ENCODE measurements around the gene RPL34.

The RPL34 gene

GRCh38 chr4:108622828-108623227, 2.5 kb downstream of the RPL34 start:
- no peaks in the 10 kb centered on the region for H3K27me3 ChIP-seq (ENCODE audit: control insufficient read depth, insufficient read depth, low read length, poor library complexity, severe bottlenecking)
- H3K4me1 ChIP-seq (ENCODE audit: control insufficient read depth, insufficient read depth, low read length), result no peaks in the 10 kb centered on the region
- H3K36me3 ChIP-seq (ENCODE audit: control insufficient read depth, insufficient read depth, low read length), result peaks cover 44% of the 10 kb centered on the region
- WGBS, 2 experiments, result 92 to 94% methylated on average over 5 of the region's 5 CpGs
- no peaks in the 10 kb centered on the region for H3K9me3 ChIP-seq (ENCODE audit: control insufficient read depth, low read length)
- no peak overlapping the region for H3K4me3 ChIP-seq (ENCODE audit: insufficient read depth, low read depth, low read length)
- H3K27ac ChIP-seq (ENCODE audit: insufficient read depth, low read depth, low read length, poor library complexity, severe bottlenecking), result no peak overlapping the region

GRCh38 chr4:108624263-108625056, 4.1 kb downstream of the RPL34 start:
- no peaks in the 10 kb centered on the region for H3K9me3 ChIP-seq (ENCODE audit: control insufficient read depth, low read length)
- no peak overlapping the region for H3K27ac ChIP-seq (ENCODE audit: insufficient read depth, low read depth, low read length, poor library complexity, severe bottlenecking)
- H3K4me1 ChIP-seq (ENCODE audit: control insufficient read depth, insufficient read depth, low read length), result no peaks in the 10 kb centered on the region
- H3K27me3 ChIP-seq (ENCODE audit: control insufficient read depth, insufficient read depth, low read length, poor library complexity, severe bottlenecking), result no peaks in the 10 kb centered on the region
- H3K36me3 ChIP-seq (ENCODE audit: control insufficient read depth, insufficient read depth, low read length), result peaks cover 49% of the 10 kb centered on the region
- no peak overlapping the region for H3K4me3 ChIP-seq (ENCODE audit: insufficient read depth, low read depth, low read length)
- 85 to 100% methylated on average over 1 to 2 of the region's 2 CpGs for WGBS, 2 experiments

DNA sequence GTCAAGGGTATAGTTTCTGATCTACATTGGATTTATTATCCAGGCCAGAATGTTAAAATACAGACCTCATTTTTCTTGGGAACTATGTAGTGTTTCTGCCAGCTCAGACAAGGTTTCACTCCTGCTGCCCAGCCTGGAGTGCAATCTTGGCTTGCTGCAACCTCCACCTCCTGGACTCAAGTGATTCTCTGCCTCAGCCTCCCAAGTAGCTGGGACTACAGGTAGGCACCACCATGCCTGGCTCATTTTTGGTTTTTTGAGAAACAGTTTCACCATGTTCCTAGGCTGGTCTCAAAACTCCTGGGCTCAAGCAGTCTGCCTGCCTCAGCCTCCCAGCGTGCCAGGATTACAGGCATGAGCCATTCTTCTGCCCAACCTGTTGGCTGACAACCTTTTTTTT, 5.7 kb downstream of the RPL34 start:
- no peaks in the 10 kb centered on the region for H3K27me3 ChIP-seq (ENCODE audit: control insufficient read depth, insufficient read depth, low read length, poor library complexity, severe bottlenecking)
- peaks cover 53% of the 10 kb centered on the region for H3K36me3 ChIP-seq (ENCODE audit: control insufficient read depth, insufficient read depth, low read length)
- no peak overlapping the region for H3K4me3 ChIP-seq (ENCODE audit: insufficient read depth, low read depth, low read length)
- H3K9me3 ChIP-seq (ENCODE audit: control insufficient read depth, low read length), result no peaks in the 10 kb centered on the region
- no peak overlapping the region for H3K27ac ChIP-seq (ENCODE audit: insufficient read depth, low read depth, low read length, poor library complexity, severe bottlenecking)
- no peaks in the 10 kb centered on the region for H3K4me1 ChIP-seq (ENCODE audit: control insufficient read depth, insufficient read depth, low read length)
- WGBS, 2 experiments, result 91 to 92% methylated on average over 1 of the region's 1 CpG

DNA sequence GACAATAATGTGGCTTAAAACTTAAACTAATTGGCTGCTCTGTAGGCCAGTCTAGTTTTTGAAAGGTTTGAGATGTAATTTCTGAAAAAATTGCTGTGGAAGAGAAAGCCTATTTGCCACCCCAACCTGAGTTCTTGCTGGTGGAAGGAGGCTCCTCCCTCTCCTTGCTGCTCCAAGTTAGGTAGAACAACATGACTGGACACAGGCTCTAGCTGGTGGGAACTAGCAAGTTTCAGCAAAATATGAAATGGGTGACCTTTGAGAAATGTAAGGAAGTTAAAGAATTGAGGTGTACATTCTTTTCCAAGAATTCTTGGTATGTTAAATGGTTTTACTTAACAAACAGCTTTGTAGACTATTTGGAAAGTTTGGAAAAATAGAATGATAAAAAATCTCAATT, 8.0 kb downstream of the RPL34 start:
- Histone ChIP-seq H3K36me3 (ENCODE audit: control insufficient read depth, insufficient read depth, low read length) (peaks cover 51% of the 10 kb centered on the region), H3K9me3 (ENCODE audit: control insufficient read depth, low read length) (no peaks in the 10 kb centered on the region), H3K4me3 (ENCODE audit: insufficient read depth, low read depth, low read length) (no peak overlapping the region), H3K27ac (ENCODE audit: insufficient read depth, low read depth, low read length, poor library complexity, severe bottlenecking) (no peak overlapping the region), H3K27me3 (ENCODE audit: control insufficient read depth, insufficient read depth, low read length, poor library complexity, severe bottlenecking) (no peaks in the 10 kb centered on the region), H3K4me1 (ENCODE audit: control insufficient read depth, insufficient read depth, low read length) (no peaks in the 10 kb centered on the region)

- H3K9me3 ChIP-seq (ENCODE audit: control insufficient read depth, low read length), result no peaks in the 10 kb centered on the region
- no peaks in the 10 kb centered on the region for H3K27me3 ChIP-seq (ENCODE audit: control insufficient read depth, insufficient read depth, low read length, poor library complexity, severe bottlenecking)
- H3K4me3 ChIP-seq (ENCODE audit: insufficient read depth, low read depth, low read length), result no peak overlapping the region
- H3K36me3 ChIP-seq (ENCODE audit: control insufficient read depth, insufficient read depth, low read length), result peaks cover 22% of the 10 kb centered on the region
- no peak overlapping the region for H3K27ac ChIP-seq (ENCODE audit: insufficient read depth, low read depth, low read length, poor library complexity, severe bottlenecking)
- no peaks in the 10 kb centered on the region for H3K4me1 ChIP-seq (ENCODE audit: control insufficient read depth, insufficient read depth, low read length)
- 84 to 85% methylated on average over 8 of the region's 8 CpGs for WGBS, 2 experiments
Observed at GRCh38 chr4:108635070-108635655, 14.8 kb downstream of the RPL34 start.

DNA sequence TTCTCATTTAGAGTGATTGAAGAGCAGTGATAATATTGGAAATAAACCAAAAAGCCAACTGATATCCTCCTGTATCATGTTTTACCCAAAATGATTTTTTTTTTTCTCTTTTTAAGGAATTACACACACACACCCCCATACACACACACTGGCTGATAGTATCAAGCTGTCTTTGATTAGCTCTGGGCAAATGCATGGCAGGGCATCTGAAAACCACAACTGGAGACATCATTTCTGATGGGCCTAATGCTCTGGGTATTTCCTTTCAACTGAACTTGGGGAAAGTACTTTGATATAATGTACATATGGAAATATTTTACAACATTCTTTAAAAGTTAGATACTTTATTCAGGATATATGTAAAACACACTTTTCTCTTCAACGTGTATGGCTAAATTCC, 15.9 kb downstream of the RPL34 start:
- Histone ChIP-seq H3K27ac (ENCODE audit: insufficient read depth, low read depth, low read length, poor library complexity, severe bottlenecking) (no peak overlapping the region), H3K36me3 (ENCODE audit: control insufficient read depth, insufficient read depth, low read length) (peaks cover 16% of the 10 kb centered on the region), H3K4me3 (ENCODE audit: insufficient read depth, low read depth, low read length) (no peak overlapping the region), H3K9me3 (ENCODE audit: control insufficient read depth, low read length) (no peaks in the 10 kb centered on the region), H3K27me3 (ENCODE audit: control insufficient read depth, insufficient read depth, low read length, poor library complexity, severe bottlenecking) (no peaks in the 10 kb centered on the region), H3K4me1 (ENCODE audit: control insufficient read depth, insufficient read depth, low read length) (no peaks in the 10 kb centered on the region)
- WGBS, 2 experiments, result 80 to 81% methylated on average over 1 of the region's 1 CpG

- Histone ChIP-seq H3K36me3 (ENCODE audit: control insufficient read depth, insufficient read depth, low read length) (peaks cover 11% of the 10 kb centered on the region), H3K4me3 (ENCODE audit: insufficient read depth, low read depth, low read length) (no peak overlapping the region)
- 78 to 100% methylated on average over 1 to 2 of the region's 2 CpGs for WGBS, 2 experiments
Observed at GRCh38 chr4:108637856-108638255, 17.5 kb downstream of the RPL34 start.

GRCh38 chr4:108644237-108644636, 23.9 kb downstream of the RPL34 start:
- H3K4me1 ChIP-seq (ENCODE audit: control insufficient read depth, insufficient read depth, low read length), result no peaks in the 10 kb centered on the region
- 86 to 100% methylated on average over 1 of the region's 1 CpG for WGBS, 2 experiments
- H3K27ac ChIP-seq (ENCODE audit: insufficient read depth, low read depth, low read length, poor library complexity, severe bottlenecking), result no peak overlapping the region
- H3K9me3 ChIP-seq (ENCODE audit: control insufficient read depth, low read length), result no peaks in the 10 kb centered on the region
- no peaks in the 10 kb centered on the region for H3K27me3 ChIP-seq (ENCODE audit: control insufficient read depth, insufficient read depth, low read length, poor library complexity, severe bottlenecking)
- H3K4me3 ChIP-seq (ENCODE audit: insufficient read depth, low read depth, low read length), result no peak overlapping the region
- H3K36me3 ChIP-seq (ENCODE audit: control insufficient read depth, insufficient read depth, low read length), result no peaks in the 10 kb centered on the region

More at GRCh38 chr4:108637856-108638255, 17.5 kb downstream of the RPL34 start:
- Histone ChIP-seq H3K9me3 (ENCODE audit: control insufficient read depth, low read length) (no peaks in the 10 kb centered on the region), H3K4me1 (ENCODE audit: control insufficient read depth, insufficient read depth, low read length) (no peaks in the 10 kb centered on the region), H3K27ac (ENCODE audit: insufficient read depth, low read depth, low read length, poor library complexity, severe bottlenecking) (no peak overlapping the region), H3K27me3 (ENCODE audit: control insufficient read depth, insufficient read depth, low read length, poor library complexity, severe bottlenecking) (no peaks in the 10 kb centered on the region)

DNA sequence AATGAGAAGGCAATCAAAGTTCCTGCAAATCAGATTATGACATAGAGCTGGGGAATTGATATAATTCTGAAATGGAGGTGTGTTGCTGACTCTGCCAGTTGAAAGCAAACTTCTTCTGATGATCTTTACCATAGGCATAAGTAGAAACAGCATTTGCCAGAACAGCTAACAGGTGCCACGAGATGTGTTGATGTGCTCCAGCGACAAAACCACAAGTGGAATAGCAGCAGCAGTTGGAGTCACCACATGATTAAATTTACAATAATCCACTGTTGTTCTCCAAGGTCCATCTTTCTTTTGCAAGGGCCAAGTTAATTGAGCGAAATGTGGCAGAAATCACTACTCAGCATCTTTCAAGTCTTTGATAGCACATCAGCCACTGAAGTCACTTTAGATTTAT, 26.3 kb downstream of the RPL34 start:
- no peaks in the 10 kb centered on the region for H3K36me3 ChIP-seq (ENCODE audit: control insufficient read depth, insufficient read depth, low read length)
- H3K4me3 ChIP-seq (ENCODE audit: insufficient read depth, low read depth, low read length), result no peak overlapping the region
- no peak overlapping the region for H3K27ac ChIP-seq (ENCODE audit: insufficient read depth, low read depth, low read length, poor library complexity, severe bottlenecking)
- no peaks in the 10 kb centered on the region for H3K4me1 ChIP-seq (ENCODE audit: control insufficient read depth, insufficient read depth, low read length)
- H3K9me3 ChIP-seq (ENCODE audit: control insufficient read depth, low read length), result no peaks in the 10 kb centered on the region
- no peaks in the 10 kb centered on the region for H3K27me3 ChIP-seq (ENCODE audit: control insufficient read depth, insufficient read depth, low read length, poor library complexity, severe bottlenecking)
- 94 to 95% methylated on average over 3 of the region's 3 CpGs for WGBS, 2 experiments

- H3K9me3 ChIP-seq (ENCODE audit: control insufficient read depth, low read length), result no peaks in the 10 kb centered on the region
- 7 to 8% methylated on average over 6 of the region's 6 CpGs for WGBS, 2 experiments
- no peaks in the 10 kb centered on the region for H3K4me1 ChIP-seq (ENCODE audit: control insufficient read depth, insufficient read depth, low read length)
- no peak overlapping the region for H3K27ac ChIP-seq (ENCODE audit: insufficient read depth, low read depth, low read length, poor library complexity, severe bottlenecking)
- no peaks in the 10 kb centered on the region for H3K27me3 ChIP-seq (ENCODE audit: control insufficient read depth, insufficient read depth, low read length, poor library complexity, severe bottlenecking)
- peak overlapping the region; percentile 31 for H3K4me3 ChIP-seq (ENCODE audit: insufficient read depth, low read depth, low read length)
- no peaks in the 10 kb centered on the region for H3K36me3 ChIP-seq (ENCODE audit: control insufficient read depth, insufficient read depth, low read length)
Observed at GRCh38 chr4:108649863-108650211, 29.5 kb downstream of the RPL34 start.
